Eye (tissue), 1 donor: ENCODE results near the gene VWA2.

Source experiments
- DNase-seq: peaks from one replicate; pipeline ENCODE4 v3.0.0-alpha.2; 2015

VWA2 gene

GRCh38 chr10:114246679-114247305 is 7.7 kb downstream of the VWA2 start:
- no peak for DNase-seq

GRCh38 chr10:114250236-114250635 is 11.2 kb downstream of the VWA2 start:
- no peak for DNase-seq

GRCh38 chr10:114250716-114251115 is 11.7 kb downstream of the VWA2 start:
- DNase-seq: no peak

- no peak for DNase-seq
These were observed 13.0 kb downstream of the VWA2 start for GRCh38 chr10:114252092-114252491.

GRCh38 chr10:114252883-114253282 is 13.8 kb downstream of the VWA2 start:
- no peak for DNase-seq

GRCh38 chr10:114255227-114255626 is 16.2 kb downstream of the VWA2 start:
- DNase-seq: no peak

GRCh38 chr10:114256008-114256765 is 17.1 kb downstream of the VWA2 start:
- DNase-seq: no peak

GRCh38 chr10:114256822-114257221 is 17.8 kb downstream of the VWA2 start:
- DNase-seq: no peak

- no peak for DNase-seq
These were observed 18.4 kb downstream of the VWA2 start for GRCh38 chr10:114257498-114257897.

GRCh38 chr10:114258274-114258840 is 19.3 kb downstream of the VWA2 start:
- no peak for DNase-seq

- no peak for DNase-seq
These were observed 20.8 kb downstream of the VWA2 start for GRCh38 chr10:114259824-114260223.

- no peak for DNase-seq
These were observed 21.3 kb downstream of the VWA2 start for GRCh38 chr10:114260366-114260765.

- no peak for DNase-seq
These were observed 22.0 kb downstream of the VWA2 start for GRCh38 chr10:114261076-114261475.

GRCh38 chr10:114262496-114262895 is 23.4 kb downstream of the VWA2 start:
- peak; percentile 45 for DNase-seq

- DNase-seq: no peak
These were observed 26.5 kb downstream of the VWA2 start for GRCh38 chr10:114265392-114266053.

- DNase-seq: peak; percentile 29
These were observed 27.5 kb downstream of the VWA2 start for GRCh38 chr10:114266521-114266920.

GRCh38 chr10:114271075-114271778 is 32.2 kb downstream of the VWA2 start:
- DNase-seq: no peak

GRCh38 chr10:114271779-114272167 is 32.7 kb downstream of the VWA2 start:
- DNase-seq: no peak

- DNase-seq: no peak
These were observed 33.6 kb downstream of the VWA2 start for GRCh38 chr10:114272696-114273095.

- DNase-seq: no peak
These were observed 34.9 kb downstream of the VWA2 start for GRCh38 chr10:114273910-114274309.

- DNase-seq: no peak
These were observed 35.8 kb downstream of the VWA2 start for GRCh38 chr10:114274616-114275453.

- DNase-seq: no peak
These were observed 37.0 kb downstream of the VWA2 start for GRCh38 chr10:114276066-114276465.
